Measurements from ENCODE around the gene C12orf57.

The C12orf57 gene

DNA sequence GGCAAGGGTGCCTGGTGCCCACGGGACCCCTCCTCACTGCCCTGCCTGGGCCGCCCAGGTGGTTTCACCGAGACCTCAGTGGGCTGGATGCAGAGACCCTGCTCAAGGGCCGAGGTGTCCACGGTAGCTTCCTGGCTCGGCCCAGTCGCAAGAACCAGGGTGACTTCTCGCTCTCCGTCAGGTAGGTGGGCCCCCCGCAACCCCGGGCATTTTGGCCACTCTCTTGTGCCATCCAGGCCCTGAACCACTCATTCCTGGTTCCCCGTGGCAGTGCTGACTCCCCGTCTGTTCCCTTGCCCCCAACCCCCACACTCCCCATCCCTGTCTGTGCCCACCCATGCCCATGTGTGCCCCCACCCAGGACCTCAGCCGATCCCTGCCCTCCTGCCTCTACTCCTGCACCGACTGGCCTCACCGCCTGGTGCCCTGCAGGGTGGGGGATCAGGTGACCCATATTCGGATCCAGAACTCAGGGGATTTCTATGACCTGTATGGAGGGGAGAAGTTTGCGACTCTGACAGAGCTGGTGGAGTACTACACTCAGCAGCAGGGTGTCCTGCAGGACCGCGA is 7.8 kb downstream of the C12orf57 start:
- no peak overlapping the region for H3K4me3 ChIP-seq (ENCODE audit: control insufficient read depth, low read depth, low read length)
- TF ChIP-seq CTCF (conservative IDR thresholded peaks at IDR 0.05; ENCODE audit: control insufficient read depth, insufficient read depth, low read depth, low read length): no peak
- no peak for DNase-seq (ENCODE audit: low read depth)

DNA sequence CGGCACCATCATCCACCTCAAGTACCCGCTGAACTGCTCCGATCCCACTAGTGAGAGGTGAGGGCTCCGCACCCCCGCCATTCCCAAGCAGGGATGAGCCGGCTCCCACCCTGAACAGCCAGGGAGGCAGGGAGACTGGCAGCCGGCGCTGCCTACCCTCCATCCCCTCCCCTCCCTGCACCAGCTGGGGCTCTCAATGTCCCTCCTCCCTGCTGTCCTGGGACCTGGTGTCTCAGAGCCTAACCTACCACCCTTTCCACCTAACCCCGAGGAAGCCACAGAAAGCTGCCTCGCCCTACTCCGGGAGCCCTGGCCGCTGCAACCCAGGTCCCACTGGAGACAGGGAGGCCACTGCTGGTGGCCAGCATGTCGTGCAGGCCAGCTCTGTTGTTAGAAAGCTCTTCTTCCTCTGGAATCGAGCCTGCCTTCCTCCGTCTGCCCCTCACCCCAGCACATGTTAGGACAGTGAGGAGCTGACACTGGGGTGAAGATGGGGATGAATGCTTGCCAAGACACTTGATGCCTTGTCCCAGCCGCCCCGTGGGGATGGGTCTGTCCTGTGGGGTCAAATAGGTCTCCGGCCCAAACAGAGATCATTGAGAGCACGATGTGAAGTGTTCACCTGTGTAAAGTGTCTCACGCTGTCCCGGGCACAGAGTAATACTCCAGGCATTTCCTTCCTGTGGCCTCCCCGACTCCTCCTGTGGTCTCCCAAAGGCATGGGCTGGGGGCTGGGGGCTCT is 8.5 kb downstream of the C12orf57 start:
- TF ChIP-seq CTCF (conservative IDR thresholded peaks at IDR 0.05; ENCODE audit: control insufficient read depth, insufficient read depth, low read depth, low read length): no peak
- H3K4me3 ChIP-seq (ENCODE audit: control insufficient read depth, low read depth, low read length): no peak overlapping the region
- DNase-seq (ENCODE audit: low read depth): no peak

GRCh38 chr12:6952863-6953441 is 9.1 kb downstream of the C12orf57 start:
- H3K4me3 ChIP-seq (ENCODE audit: control insufficient read depth, low read depth, low read length): no peak overlapping the region
- no peak for TF ChIP-seq CTCF (conservative IDR thresholded peaks at IDR 0.05; ENCODE audit: control insufficient read depth, insufficient read depth, low read depth, low read length)

GRCh38 chr12:6953442-6954315 is 9.9 kb downstream of the C12orf57 start:
- no peak overlapping the region for H3K4me3 ChIP-seq (ENCODE audit: control insufficient read depth, low read depth, low read length)
- TF ChIP-seq CTCF (conservative IDR thresholded peaks at IDR 0.05; ENCODE audit: control insufficient read depth, insufficient read depth, low read depth, low read length): no peak
- no peak for DNase-seq (ENCODE audit: low read depth)

More at GRCh38 chr12:6952863-6953441, 9.1 kb downstream of the C12orf57 start:
- no peak for DNase-seq (ENCODE audit: low read depth)

DNA sequence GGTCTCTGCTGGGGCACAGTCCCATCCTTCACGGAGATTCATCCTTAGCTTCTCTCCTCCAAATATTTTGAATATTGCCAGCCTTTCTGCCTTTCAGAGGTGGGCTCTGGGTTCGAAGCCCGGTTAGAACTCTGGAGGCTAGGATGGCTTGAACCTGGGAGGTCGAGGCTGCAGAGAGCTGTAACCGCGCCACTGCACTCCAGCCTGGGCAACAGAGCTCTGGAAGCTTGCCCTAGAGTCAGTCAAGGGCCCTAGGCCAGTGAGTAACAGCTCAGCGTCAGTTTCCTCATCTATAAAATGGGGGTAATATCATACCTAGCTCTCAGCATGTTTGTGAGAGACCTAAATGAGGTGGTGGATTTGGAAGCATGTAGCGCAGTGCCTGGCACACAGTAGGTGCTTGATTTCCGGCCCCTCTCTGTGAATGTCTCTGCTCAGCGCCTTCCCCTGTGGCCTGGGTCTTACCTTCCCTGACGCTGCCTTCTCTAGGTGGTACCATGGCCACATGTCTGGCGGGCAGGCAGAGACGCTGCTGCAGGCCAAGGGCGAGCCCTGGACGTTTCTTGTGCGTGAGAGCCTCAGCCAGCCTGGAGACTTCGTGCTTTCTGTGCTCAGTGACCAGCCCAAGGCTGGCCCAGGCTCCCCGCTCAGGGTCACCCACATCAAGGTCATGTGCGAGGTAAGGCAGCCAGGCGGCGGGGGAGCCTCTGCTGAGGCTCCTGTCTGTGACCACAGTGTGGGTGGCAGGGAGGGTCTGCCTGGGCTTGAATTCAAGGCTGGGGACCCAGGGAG is 10.7 kb downstream of the C12orf57 start:
- H3K4me3 ChIP-seq (ENCODE audit: control insufficient read depth, low read depth, low read length): no peak overlapping the region
- DNase-seq (ENCODE audit: low read depth): no peak
- TF ChIP-seq CTCF (conservative IDR thresholded peaks at IDR 0.05; ENCODE audit: control insufficient read depth, insufficient read depth, low read depth, low read length): no peak
